G401 (cell line): ENCODE data around the gene UAP1. TPM values are rescaled to one million over a fixed set of nuclear protein-coding genes. Genes with fewer than 3 reads are reported as not detected.
"Not testable (repeated sequence)": the region's sequence is repeated elsewhere in the genome, so short reads cannot be mapped to it uniquely, and the experiment has no call there.

Experiments
- DNase-seq: peaks from one replicate; pipeline ENCODE4 v3.0.0-alpha.2; 2015; ENCODE audit warnings: low spot score
- in situ Hi-C: cut with HindIII; loops from 2 replicates; pipeline ENCODE4 v1.10.0; 2016; ENCODE audit warnings: low sequenced_read_pairs, mixed read lengths
- total RNA-seq: library from RNA; depleted of rRNA; stranded (reverse); fragments of >200 nt; shearing (Covaris generic); gene quantifications from 2 replicates; pipeline ENCODE4 v1.2.3, GENCODE V29; 2014

UAP1 gene
- total RNA-seq, 1 experiment from 2014 or later = 69.4 TPM

GRCh38 chr1:162561037-162561615 lies 396 bp upstream of the UAP1 start:
- DNase-seq = peak; percentile 98
- in situ Hi-C loops = no loop called here

- in situ Hi-C loops = no loop called here
- peak; percentile 42 for DNase-seq
Measured at GRCh38 chr1:162562470-162562828, 927 bp downstream of the UAP1 start.

- in situ Hi-C loops = no loop called here
- no peak for DNase-seq
Measured at GRCh38 chr1:162564762-162565218, 3.3 kb downstream of the UAP1 start.

GRCh38 chr1:162565460-162565859 lies 3.9 kb downstream of the UAP1 start:
- DNase-seq = no peak
- in situ Hi-C loops = no loop called here

GRCh38 chr1:162566870-162567269 lies 5.3 kb downstream of the UAP1 start:
- DNase-seq = no peak
- in situ Hi-C loops = no loop called here

- no peak for DNase-seq
Measured at GRCh38 chr1:162568802-162569201, 7.3 kb downstream of the UAP1 start.

GRCh38 chr1:162570718-162571117 lies 9.2 kb downstream of the UAP1 start:
- no peak for DNase-seq
- in situ Hi-C loops = no loop called here

More at GRCh38 chr1:162568802-162569201, 7.3 kb downstream of the UAP1 start:
- in situ Hi-C loops = no loop called here

GRCh38 chr1:162571121-162571520 lies 9.6 kb downstream of the UAP1 start:
- DNase-seq, in situ Hi-C loops: not testable (repeated sequence)

- DNase-seq = no peak
- in situ Hi-C loops = no loop called here
Measured at GRCh38 chr1:162571696-162572095, 10.2 kb downstream of the UAP1 start.

- in situ Hi-C loops = no loop called here
- DNase-seq = no peak
Measured at GRCh38 chr1:162573136-162573535, 11.6 kb downstream of the UAP1 start.

GRCh38 chr1:162578071-162578700 lies 16.7 kb downstream of the UAP1 start:
- in situ Hi-C loops = no loop called here
- DNase-seq = no peak

- DNase-seq = no peak
- in situ Hi-C loops = no loop called here
Measured at GRCh38 chr1:162578936-162579335, 17.4 kb downstream of the UAP1 start.

- in situ Hi-C loops = no loop called here
- DNase-seq = no peak
Measured at GRCh38 chr1:162580308-162580707, 18.8 kb downstream of the UAP1 start.

- DNase-seq, in situ Hi-C loops: not testable (repeated sequence)
Measured at GRCh38 chr1:162582901-162583300, 21.4 kb downstream of the UAP1 start.

GRCh38 chr1:162585101-162585500 lies 23.6 kb downstream of the UAP1 start:
- DNase-seq, in situ Hi-C loops: not testable (repeated sequence)

GRCh38 chr1:162587347-162587746 lies 25.8 kb downstream of the UAP1 start:
- in situ Hi-C loops = no loop called here

GRCh38 chr1:162587761-162588260 lies 26.3 kb downstream of the UAP1 start:
- in situ Hi-C loops = no loop called here
- no peak for DNase-seq

More at GRCh38 chr1:162587347-162587746, 25.8 kb downstream of the UAP1 start:
- DNase-seq = peak; percentile 38

- in situ Hi-C loops = no loop called here
- no peak for DNase-seq
Measured at GRCh38 chr1:162590101-162590500, 28.6 kb downstream of the UAP1 start.

GRCh38 chr1:162590686-162591085 lies 29.2 kb downstream of the UAP1 start:
- in situ Hi-C loops = no loop called here
- DNase-seq = no peak

GRCh38 chr1:162596514-162597170 lies 35.1 kb downstream of the UAP1 start:
- DNase-seq = no peak
- in situ Hi-C loops = no loop called here
